GM23248 (cell line): ENCODE data around the gene MYOD1.

Experiments
- EZH2 ChIP-seq: fragments of 200-600 bp; sonication (generic); IDR thresholded peaks from 2 replicates; pipeline ENCODE4 v1.6.1; 2018; ENCODE audit warnings: antibody characterized with exemption, mild to moderate bottlenecking; ENCODE audit not compliant: insufficient read depth, poor library complexity, severe bottlenecking
- EZH2phosphoT487 ChIP-seq: fragments of 200-600 bp; sonication (generic); IDR thresholded peaks from 2 replicates; pipeline ENCODE4 v1.6.1; 2018; ENCODE audit warnings: antibody characterized with exemption, moderate library complexity, mild to moderate bottlenecking, low read depth; ENCODE audit not compliant: insufficient read depth

DNA sequence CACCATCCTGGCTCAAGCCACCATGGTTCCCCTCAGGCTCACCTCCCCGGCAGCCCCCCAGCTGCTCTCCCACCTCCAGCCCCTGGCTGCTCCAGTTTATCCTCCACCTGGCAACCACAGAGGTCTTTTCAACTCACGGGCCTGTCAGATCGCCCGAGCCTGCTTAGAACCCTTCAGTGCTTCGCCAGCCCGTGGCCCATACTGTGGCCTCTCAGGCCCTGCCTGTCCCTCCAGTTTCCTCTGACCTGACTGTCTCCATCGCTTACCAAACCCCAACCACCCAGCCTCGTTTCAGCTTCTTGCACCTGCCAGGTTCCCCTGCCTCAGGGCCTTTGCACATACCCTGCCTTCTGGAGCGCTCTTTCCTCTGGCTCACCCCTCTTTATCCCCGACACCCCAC lies 22.1 kb downstream of the MYOD1 start:
- no peak for TF ChIP-seq EZH2phosphoT487
- no peak for TF ChIP-seq EZH2
